Right lobe of liver (tissue), 4 donors: ENCODE data around the gene LIN7B.

Experiments
- POLR2A ChIP-seq: fragments of 450-650 bp; IDR thresholded peaks from one replicate; pipeline ENCODE4 v1.6.1; 2017; ENCODE audit warnings: antibody characterized with exemption, mild to moderate bottlenecking
- TF ChIP-seq, protein P1 (sequence below), 4 donors: fragments of 200-600 bp in 3 of 4; fragments of 450-650 bp in 1 of 4; IDR thresholded peaks; one replicate each; pipeline versions ENCODE4 v1.5.1 to v1.8.0; 2016 to 2022; ENCODE audit warnings: antibody characterized with exemption in 4 of 4, mild to moderate bottlenecking in 2 of 4
- donor health status: DM: no; HTN: no; CAD: no.
- donor health status: DM: no; HTN: no; CAD: no.
- donor health status: DM: no; HTN: yes; CAD: no.

DNA sequence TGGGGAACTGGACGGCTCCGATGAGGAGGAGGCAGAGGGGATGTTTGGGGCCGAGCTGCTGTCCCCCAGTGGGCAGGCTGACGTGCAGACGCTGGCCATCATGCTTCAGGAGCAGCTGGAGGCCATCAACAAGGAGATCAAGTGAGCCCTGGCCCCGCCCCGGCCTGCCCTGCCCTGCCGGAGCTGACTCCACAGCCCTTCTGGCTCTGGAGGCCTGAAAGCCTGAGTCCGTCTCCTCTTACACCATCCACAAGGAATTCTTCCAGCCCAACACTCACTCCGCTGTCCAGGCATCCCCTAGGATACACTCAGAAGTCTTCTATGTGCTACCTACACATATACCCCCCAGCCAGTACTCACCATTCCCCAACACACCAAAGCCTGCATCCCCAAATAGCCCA lies 22.6 kb downstream of the LIN7B start:
- TF ChIP-seq, protein P1, sequence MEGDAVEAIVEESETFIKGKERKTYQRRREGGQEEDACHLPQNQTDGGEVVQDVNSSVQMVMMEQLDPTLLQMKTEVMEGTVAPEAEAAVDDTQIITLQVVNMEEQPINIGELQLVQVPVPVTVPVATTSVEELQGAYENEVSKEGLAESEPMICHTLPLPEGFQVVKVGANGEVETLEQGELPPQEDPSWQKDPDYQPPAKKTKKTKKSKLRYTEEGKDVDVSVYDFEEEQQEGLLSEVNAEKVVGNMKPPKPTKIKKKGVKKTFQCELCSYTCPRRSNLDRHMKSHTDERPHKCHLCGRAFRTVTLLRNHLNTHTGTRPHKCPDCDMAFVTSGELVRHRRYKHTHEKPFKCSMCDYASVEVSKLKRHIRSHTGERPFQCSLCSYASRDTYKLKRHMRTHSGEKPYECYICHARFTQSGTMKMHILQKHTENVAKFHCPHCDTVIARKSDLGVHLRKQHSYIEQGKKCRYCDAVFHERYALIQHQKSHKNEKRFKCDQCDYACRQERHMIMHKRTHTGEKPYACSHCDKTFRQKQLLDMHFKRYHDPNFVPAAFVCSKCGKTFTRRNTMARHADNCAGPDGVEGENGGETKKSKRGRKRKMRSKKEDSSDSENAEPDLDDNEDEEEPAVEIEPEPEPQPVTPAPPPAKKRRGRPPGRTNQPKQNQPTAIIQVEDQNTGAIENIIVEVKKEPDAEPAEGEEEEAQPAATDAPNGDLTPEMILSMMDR (IDR thresholded peaks at IDR 0.05) = no peak
- TF ChIP-seq POLR2A = no peak
